G401.6 (cell line): ENCODE data around the gene LIN28B.
"Not testable (repeated sequence)": the region's sequence is repeated elsewhere in the genome, so short reads cannot be mapped to it uniquely, and the experiment has no call there.

Experiments
- FAIRE-seq: peaks from 2 replicates; lab custom pipeline; 2012; peaks lifted over from hg19 to GRCh38; lab: Jason Lieb, UNC

The LIN28B gene

GRCh38 chr6:104957301-104958177 lies 632 bp downstream of the LIN28B start:
- FAIRE-seq = no peak

GRCh38 chr6:104958178-104959025 lies 1.5 kb downstream of the LIN28B start:
- no peak for FAIRE-seq

GRCh38 chr6:104959026-104959858 lies 2.3 kb downstream of the LIN28B start:
- FAIRE-seq = peak; percentile 72

GRCh38 chr6:104969108-104969507 lies 12.2 kb downstream of the LIN28B start:
- FAIRE-seq = no peak

GRCh38 chr6:104969785-104970581 lies 13.1 kb downstream of the LIN28B start:
- no peak for FAIRE-seq

- no peak for FAIRE-seq
Measured at GRCh38 chr6:104973404-104973803, 16.5 kb downstream of the LIN28B start.

GRCh38 chr6:104983296-104983695 lies 26.4 kb downstream of the LIN28B start:
- FAIRE-seq = no peak

GRCh38 chr6:104983776-104984175 lies 26.9 kb downstream of the LIN28B start:
- no peak for FAIRE-seq

GRCh38 chr6:104984831-104985230 lies 27.9 kb downstream of the LIN28B start:
- no peak for FAIRE-seq

GRCh38 chr6:104985875-104986274 lies 29.0 kb downstream of the LIN28B start:
- FAIRE-seq = not testable (repeated sequence)

- FAIRE-seq = no peak
Measured at GRCh38 chr6:104986625-104987024, 29.7 kb downstream of the LIN28B start.

- FAIRE-seq = peak; percentile 27
Measured at GRCh38 chr6:104987218-104987617, 30.3 kb downstream of the LIN28B start.

GRCh38 chr6:104990085-104990484 lies 33.2 kb downstream of the LIN28B start:
- FAIRE-seq = no peak

GRCh38 chr6:104991062-104991461 lies 34.2 kb downstream of the LIN28B start:
- not testable (repeated sequence) for FAIRE-seq

- FAIRE-seq = not testable (repeated sequence)
Measured at GRCh38 chr6:104993576-104993975, 36.7 kb downstream of the LIN28B start.

GRCh38 chr6:104995989-104996617 lies 39.2 kb downstream of the LIN28B start:
- no peak for FAIRE-seq

- FAIRE-seq = no peak
Measured at GRCh38 chr6:105001063-105001462, 44.2 kb downstream of the LIN28B start.

- no peak for FAIRE-seq
Measured at GRCh38 chr6:105001906-105002305, 45.0 kb downstream of the LIN28B start.

- no peak for FAIRE-seq
Measured at GRCh38 chr6:105005451-105005850, 48.5 kb downstream of the LIN28B start.

GRCh38 chr6:105013459-105013858 lies 56.6 kb downstream of the LIN28B start:
- FAIRE-seq = not testable (repeated sequence)

GRCh38 chr6:105014448-105014847 lies 57.5 kb downstream of the LIN28B start:
- no peak for FAIRE-seq
